Kidney (tissue), 14 donors: ENCODE data around the gene LPCAT1. TPM values are rescaled to one million over a fixed set of nuclear protein-coding genes. Genes with fewer than 3 reads are reported as not detected.

Source experiments
- DNase-seq, 5 donors: peaks; one replicate each; pipeline ENCODE4 v3.0.0-alpha.2; 2013 to 2020
- FAIRE-seq: peaks from 2 replicates; lab custom pipeline; 2012; peaks lifted over from hg19 to GRCh38; lab: Jason Lieb, UNC
- H3K27ac ChIP-seq, 2 donors: one replicate each; pipeline ENCODE4 v1.7.0; 2013; ENCODE audit warnings: low read depth in 2 of 2, low read length in 2 of 2, inconsistent platforms in 1 of 2
- H3K27me3 ChIP-seq: one replicate; pipeline ENCODE4 v1.7.1; 2013; ENCODE audit warnings: low read length, inconsistent platforms; ENCODE audit not compliant: control insufficient read depth, insufficient read depth
- H3K36me3 ChIP-seq, 3 donors: one replicate each; pipeline versions ENCODE4 v1.7.0 to v1.7.1; 2013; ENCODE audit warnings: low read length in 3 of 3, control low read depth in 1 of 3, inconsistent platforms in 1 of 3; ENCODE audit not compliant: insufficient read depth in 3 of 3, control insufficient read depth in 2 of 3
- H3K4me1 ChIP-seq, 3 donors: one replicate each; pipeline versions ENCODE4 v1.7.0 to v1.7.1; 2013; ENCODE audit warnings: low read length in 3 of 3, inconsistent platforms in 1 of 3, low read depth in 1 of 3; ENCODE audit not compliant: control insufficient read depth in 2 of 3, insufficient read depth in 2 of 3
- H3K4me3 ChIP-seq, 3 donors: one replicate each; pipeline versions ENCODE4 v1.7.0 to v1.8.1; 2013; ENCODE audit warnings: low read length in 3 of 3, control low read depth in 1 of 3, inconsistent platforms in 1 of 3
- H3K9ac ChIP-seq, 3 donors: one replicate each; pipeline versions ENCODE4 v1.7.0 to v1.7.1; 2013; ENCODE audit warnings: low read length in 3 of 3, control low read depth in 1 of 3, inconsistent platforms in 1 of 3
- H3K9me3 ChIP-seq, 3 donors: one replicate each; pipeline versions ENCODE4 v1.7.0 to v1.7.1; 2013; ENCODE audit warnings: low read length in 3 of 3, control low read depth in 1 of 3, inconsistent platforms in 1 of 3; ENCODE audit not compliant: control insufficient read depth in 2 of 3, insufficient read depth in 1 of 3
- intact Hi-C: fragments of 100-400 bp; cut with DNase I; formaldehyde crosslinking; loops from one replicate; pipeline ENCODE4 v1.11.1; 2022
- polyA plus RNA-seq: library from polyadenylated mRNA; stranded (reverse); fragments of 350-450 nt; fragmentation: Illumina TruSeq; extraction: RNeasy Lipid Tissue Mini Kit (QIAGEN cat#74804); gene quantifications from one replicate; pipeline ENCODE4 v1.2.3, GENCODE V29; 2014; ENCODE audit warnings: low read depth, low replicate concordance; ENCODE audit not compliant: insufficient read depth
- total RNA-seq: library from RNA; stranded (reverse); fragmentation: NEBNext Ultra II Directional; extraction: Animal tissue kit (Norgen Biotek cat#: 25700); gene quantifications from one replicate; pipeline ENCODE4 v1.2.1, GENCODE V29; 2021
- TF ChIP-seq, protein P1 (sequence below): IDR thresholded peaks from 3 replicates; pipeline ENCODE4 v1.5.1; 2012; ENCODE audit warnings: mild to moderate bottlenecking, moderate library complexity, borderline replicate concordance; ENCODE audit not compliant: insufficient read depth; ENCODE audit errors: extremely low read depth
- donor health status: control.
- donor health status: control.
- donor health status: control.
- donor health status: control.
- donor health status: control.
- donor health status: DM: yes; HTN: yes; CAD: no.
- donor health status: Normal renal cell carcinoma (clear cell type).

LPCAT1 gene
- total and polyA plus RNA-seq, 2 donors from 2014 or later, result 22.2 to 46.5 TPM

GRCh38 chr5:1437226-1437829, 86.4 kb downstream of the LPCAT1 start:
- H3K4me1 ChIP-seq, result no peaks in the 10 kb centered on the region

GRCh38 chr5:1436681-1437080, 87.1 kb downstream of the LPCAT1 start:
- intact Hi-C loops, result no loop called here
- Histone ChIP-seq H3K27ac (no peak overlapping the region), H3K36me3 (no peaks in the 10 kb centered on the region), H3K27me3 (no peaks in the 10 kb centered on the region), H3K4me1 (no peaks in the 10 kb centered on the region), H3K9me3 (peaks cover 0 to 2% (median 0%) of the 10 kb centered on the region in 3 donors), H3K4me3 (no peak overlapping the region), H3K9ac (no peak overlapping the region)
- FAIRE-seq (no peak), DNase-seq (no peak)
- TF ChIP-seq, protein P1, sequence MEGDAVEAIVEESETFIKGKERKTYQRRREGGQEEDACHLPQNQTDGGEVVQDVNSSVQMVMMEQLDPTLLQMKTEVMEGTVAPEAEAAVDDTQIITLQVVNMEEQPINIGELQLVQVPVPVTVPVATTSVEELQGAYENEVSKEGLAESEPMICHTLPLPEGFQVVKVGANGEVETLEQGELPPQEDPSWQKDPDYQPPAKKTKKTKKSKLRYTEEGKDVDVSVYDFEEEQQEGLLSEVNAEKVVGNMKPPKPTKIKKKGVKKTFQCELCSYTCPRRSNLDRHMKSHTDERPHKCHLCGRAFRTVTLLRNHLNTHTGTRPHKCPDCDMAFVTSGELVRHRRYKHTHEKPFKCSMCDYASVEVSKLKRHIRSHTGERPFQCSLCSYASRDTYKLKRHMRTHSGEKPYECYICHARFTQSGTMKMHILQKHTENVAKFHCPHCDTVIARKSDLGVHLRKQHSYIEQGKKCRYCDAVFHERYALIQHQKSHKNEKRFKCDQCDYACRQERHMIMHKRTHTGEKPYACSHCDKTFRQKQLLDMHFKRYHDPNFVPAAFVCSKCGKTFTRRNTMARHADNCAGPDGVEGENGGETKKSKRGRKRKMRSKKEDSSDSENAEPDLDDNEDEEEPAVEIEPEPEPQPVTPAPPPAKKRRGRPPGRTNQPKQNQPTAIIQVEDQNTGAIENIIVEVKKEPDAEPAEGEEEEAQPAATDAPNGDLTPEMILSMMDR, result no peak

More at GRCh38 chr5:1437226-1437829, 86.4 kb downstream of the LPCAT1 start:
- TF ChIP-seq, protein P1, result no peak
- peaks cover 0 to 2% (median 0%) of the 10 kb centered on the region in 3 donors for H3K9me3 ChIP-seq
- H3K36me3 ChIP-seq, result no peaks in the 10 kb centered on the region
- FAIRE-seq (no peak), DNase-seq (no peak)
- intact Hi-C loops, result no loop called here
- H3K9ac ChIP-seq, result no peak overlapping the region
- no peak overlapping the region for H3K4me3 ChIP-seq
- H3K27me3 ChIP-seq, result no peaks in the 10 kb centered on the region
- H3K27ac ChIP-seq, result no peak overlapping the region

DNA sequence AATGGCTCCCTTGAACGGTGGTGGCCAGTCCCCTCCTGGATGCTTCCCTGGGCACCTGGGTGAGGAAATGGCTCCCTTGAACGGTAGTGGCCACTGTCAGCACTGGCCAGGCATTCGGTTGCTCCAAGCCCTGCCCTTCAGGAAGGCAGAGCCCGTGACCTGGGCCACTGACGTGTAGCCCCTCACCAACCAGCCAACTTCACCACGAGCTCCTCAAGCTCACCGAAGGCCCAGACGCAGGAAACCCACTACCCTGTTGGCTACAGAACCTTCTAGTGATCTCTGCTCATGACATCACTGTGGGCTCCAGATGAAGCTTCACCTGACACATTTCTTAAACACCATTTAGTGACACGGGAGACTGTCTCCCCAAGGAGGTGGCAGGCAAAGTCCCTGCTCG, 87.7 kb downstream of the LPCAT1 start:
- H3K36me3 ChIP-seq, result no peaks in the 10 kb centered on the region
- intact Hi-C loops, result no loop called here

More for the DNA sequence above, 87.7 kb downstream of the LPCAT1 start:
- Histone ChIP-seq H3K27ac (no peak overlapping the region), H3K27me3 (no peaks in the 10 kb centered on the region), H3K9me3 (peaks cover 0 to 2% (median 0%) of the 10 kb centered on the region in 3 donors), H3K4me3 (no peak overlapping the region), H3K9ac (no peak overlapping the region), H3K4me1 (no peaks in the 10 kb centered on the region)
- DNase-seq (no peak), FAIRE-seq (no peak)
- TF ChIP-seq, protein P1, result no peak
